Stimulated activated CD4-positive, alpha-beta T cell treated with anti-CD3 and anti-CD28 coated beads, Interleukin-4, amount 100 ng/mL, for 48 hours (primary cell): ENCODE results near the gene DDB1.

Source experiments
- DNase-seq, 2 donors: peaks; one replicate each; pipeline ENCODE4 v3.0.0-alpha.2; 2020; ENCODE audit warnings: low read depth in 2 of 2

DDB1 gene

GRCh38 chr11:61297341-61297740 lies 35.6 kb downstream of the DDB1 start:
- no peak for DNase-seq

GRCh38 chr11:61295596-61295926 lies 37.3 kb downstream of the DDB1 start:
- no peak for DNase-seq

- peak; percentile 65 to 70 for DNase-seq
These were observed 37.9 kb downstream of the DDB1 start, which contains the start of gene VWCE for GRCh38 chr11:61294717-61295595. Gene VWCE, minus strand, starts transcription at chr11:61295316. Its CDS starts 279 bp downstream, at chr11:61295037.

GRCh38 chr11:61293867-61294716 lies 38.8 kb downstream of the DDB1 start:
- DNase-seq: peak; percentile 22 to 33

- DNase-seq: no peak
These were observed 40.5 kb downstream of the DDB1 start for GRCh38 chr11:61292356-61292755.

- no peak for DNase-seq
These were observed 41.8 kb downstream of the DDB1 start for GRCh38 chr11:61290905-61291690.

- no peak for DNase-seq
These were observed 45.4 kb downstream of the DDB1 start for GRCh38 chr11:61287338-61287977.

GRCh38 chr11:61283613-61284012 lies 49.3 kb downstream of the DDB1 start:
- no peak for DNase-seq

GRCh38 chr11:61281581-61282250 lies 51.2 kb downstream of the DDB1 start:
- peak in 1 of 2 donors; percentile 50 for DNase-seq

GRCh38 chr11:61280883-61281580 lies 51.9 kb downstream of the DDB1 start:
- no peak for DNase-seq

- no peak for DNase-seq
These were observed 52.8 kb downstream of the DDB1 start for GRCh38 chr11:61279934-61280659.

GRCh38 chr11:61278001-61278470 lies 54.9 kb downstream of the DDB1 start:
- DNase-seq: no peak

GRCh38 chr11:61277186-61278000 lies 55.5 kb downstream of the DDB1 start:
- DNase-seq: no peak

- DNase-seq: no peak
These were observed 57.7 kb downstream of the DDB1 start for GRCh38 chr11:61275191-61275590.

GRCh38 chr11:61274084-61274483 lies 58.8 kb downstream of the DDB1 start:
- no peak for DNase-seq

GRCh38 chr11:61273178-61274078 lies 59.5 kb downstream of the DDB1 start:
- no peak for DNase-seq

- DNase-seq: no peak
These were observed 60.2 kb downstream of the DDB1 start for GRCh38 chr11:61272731-61273130.
